Mesenchymal stem cell (in vitro differentiated cells and primary cell): ENCODE data around the gene MYL4.

ENCODE experiments used
- DNase-seq: peaks from one replicate; pipeline ENCODE4 v3.0.0-alpha.2; 2013
- H2AFZ ChIP-seq: one replicate; pipeline ENCODE4 v1.6.1; 2013; ENCODE audit warnings: low read depth, mild to moderate bottlenecking, control low read depth, inconsistent platforms, low read length, moderate library complexity
- H2AK5ac ChIP-seq: 2 replicates; pipeline ENCODE4 v1.6.1; 2013; ENCODE audit warnings: low read length, moderate library complexity, mild to moderate bottlenecking, inconsistent platforms; ENCODE audit not compliant: severe bottlenecking
- H2BK120ac ChIP-seq: one replicate; pipeline ENCODE4 v1.6.1; 2013; ENCODE audit warnings: low read depth, mild to moderate bottlenecking, inconsistent platforms, low read length, moderate library complexity
- H2BK12ac ChIP-seq, 2 experiments: one replicate each; pipeline ENCODE4 v1.6.1; 2013; ENCODE audit warnings: inconsistent platforms in 2 of 2, low read length in 2 of 2, mild to moderate bottlenecking in 2 of 2, moderate library complexity in 2 of 2, control low read depth in 1 of 2
- H2BK15ac ChIP-seq: one replicate; pipeline ENCODE4 v1.6.1; 2013; ENCODE audit warnings: mild to moderate bottlenecking, low read depth, inconsistent platforms; ENCODE audit not compliant: poor library complexity, severe bottlenecking
- H2BK5ac ChIP-seq: 2 replicates; pipeline ENCODE4 v1.6.1; 2013; ENCODE audit warnings: low read depth, mild to moderate bottlenecking, low read length, control low read depth, inconsistent platforms; ENCODE audit not compliant: poor library complexity, severe bottlenecking
- H3K14ac ChIP-seq, 2 experiments: one replicate each; pipeline ENCODE4 v1.6.1; 2013; ENCODE audit warnings: inconsistent platforms in 2 of 2, low read length in 2 of 2, control low read depth in 1 of 2, mild to moderate bottlenecking in 1 of 2, moderate library complexity in 1 of 2
- H3K18ac ChIP-seq, 2 experiments: one replicate each; pipeline ENCODE4 v1.6.1; 2013; ENCODE audit warnings: inconsistent platforms in 2 of 2, low read length in 2 of 2, control low read depth in 1 of 2, low read depth in 1 of 2, mild to moderate bottlenecking in 1 of 2
- H3K23ac ChIP-seq, 2 experiments: one replicate each; pipeline ENCODE4 v1.6.1; 2013; ENCODE audit warnings: inconsistent platforms in 2 of 2, low read length in 2 of 2, mild to moderate bottlenecking in 2 of 2, moderate library complexity in 2 of 2, control low read depth in 1 of 2
- H3K27ac ChIP-seq: 2 replicates; pipeline ENCODE4 v1.5.1; 2013; ENCODE audit warnings: mild to moderate bottlenecking, moderate library complexity, low read length, control low read depth, inconsistent platforms; ENCODE audit not compliant: poor library complexity, severe bottlenecking
- H3K27me3 ChIP-seq, 2 experiments: 2 replicates each; pipeline versions ENCODE4 v1.6.1 to v1.7.0; 2013; ENCODE audit warnings: low read length in 2 of 2, mild to moderate bottlenecking in 2 of 2, moderate library complexity in 2 of 2, control low read depth in 1 of 2, inconsistent platforms in 1 of 2; ENCODE audit not compliant: control insufficient read depth in 1 of 2, insufficient read depth in 1 of 2
- H3K36me3 ChIP-seq, 2 experiments: 2 replicates each; pipeline versions ENCODE4 v1.6.1 to v1.7.0; 2013; ENCODE audit warnings: low read length in 2 of 2, control low read depth in 1 of 2, inconsistent platforms in 1 of 2, low read depth in 1 of 2, mild to moderate bottlenecking in 1 of 2; ENCODE audit not compliant: insufficient read depth in 2 of 2, control insufficient read depth in 1 of 2
- H3K4ac ChIP-seq, 2 experiments: one replicate each; pipeline ENCODE4 v1.6.1; 2013; ENCODE audit warnings: inconsistent platforms in 2 of 2, low read length in 2 of 2, mild to moderate bottlenecking in 2 of 2, moderate library complexity in 2 of 2, control low read depth in 1 of 2, low read depth in 1 of 2
- H3K4me1 ChIP-seq: 2 replicates; pipeline ENCODE4 v1.6.1; 2013; ENCODE audit warnings: low read depth, low read length, control low read depth; ENCODE audit not compliant: control insufficient read depth, insufficient read depth
- H3K4me2 ChIP-seq: 2 replicates; pipeline ENCODE4 v1.6.1; 2013; ENCODE audit warnings: low read length, mild to moderate bottlenecking, inconsistent platforms; ENCODE audit not compliant: poor library complexity, severe bottlenecking
- H3K4me3 ChIP-seq, 2 experiments: 2 replicates each; pipeline versions ENCODE4 v1.5.1 to v1.7.0; 2013; ENCODE audit warnings: low read length in 2 of 2, mild to moderate bottlenecking in 2 of 2, control low read depth in 1 of 2, low read depth in 1 of 2; ENCODE audit not compliant: insufficient read depth in 1 of 2
- H3K79me1 ChIP-seq: replicated peaks from 2 replicates; pipeline ENCODE4 v1.6.1; 2013; ENCODE audit warnings: mild to moderate bottlenecking, control low read depth, low read length, inconsistent platforms; ENCODE audit not compliant: poor library complexity, severe bottlenecking
- H3K9ac ChIP-seq: 2 replicates; pipeline ENCODE4 v1.7.0; 2013; ENCODE audit warnings: mild to moderate bottlenecking, low read length, moderate library complexity
- H3K9me3 ChIP-seq: 2 replicates; pipeline ENCODE4 v1.7.0; 2013; ENCODE audit warnings: mild to moderate bottlenecking, low read length; ENCODE audit not compliant: control insufficient read depth
- H4K8ac ChIP-seq: one replicate; pipeline ENCODE4 v1.6.1; 2013; ENCODE audit warnings: inconsistent platforms, mild to moderate bottlenecking, low read length, moderate library complexity
- H4K91ac ChIP-seq: one replicate; pipeline ENCODE4 v1.6.1; 2013; ENCODE audit warnings: mild to moderate bottlenecking, low read length, inconsistent platforms
- WGBS: methylation state at CpG from one replicate; pipeline ENCODE4 v1.1.7; 2013; ENCODE audit warnings: mixed read lengths; 5-methylcytosine and 5-hydroxymethylcytosine counted together

The MYL4 gene

GRCh38 chr17:47244697-47245096 lies 35.5 kb downstream of the MYL4 start:
- Histone ChIP-seq H3K9ac (peak overlapping the region; percentile 1), H3K36me3 (no peaks in the 10 kb centered on the region), H3K27me3 (no peaks in the 10 kb centered on the region), H3K9me3 (no peaks in the 10 kb centered on the region), H2BK12ac (peak overlapping the region; percentile 1 to 87), H3K4me1 (peaks cover 6% of the 10 kb centered on the region), H3K14ac (no peak overlapping the region), H2BK120ac (no peak overlapping the region), H2BK15ac (no peak overlapping the region), H3K23ac (no peak overlapping the region), H3K18ac (no peak overlapping the region), H4K8ac (no peak overlapping the region), H4K91ac (no peak overlapping the region), H2AFZ (no peak overlapping the region), H3K4ac (no peak overlapping the region), H3K4me3 (no peak overlapping the region), H2AK5ac (no peak overlapping the region), H3K27ac (no peak overlapping the region), H2BK5ac (no peak overlapping the region), H3K79me1 (no peaks in the 10 kb centered on the region), H3K4me2 (no peak overlapping the region)
- WGBS: 94% methylated on average over 2 of the region's 2 CpGs
- no peak for DNase-seq

- Histone ChIP-seq H2BK15ac (no peak overlapping the region), H3K18ac (no peak overlapping the region), H3K23ac (no peak overlapping the region), H3K4me3 (no peak overlapping the region), H3K4me2 (no peak overlapping the region), H3K14ac (no peak overlapping the region), H4K91ac (no peak overlapping the region), H3K27me3 (no peaks in the 10 kb centered on the region), H3K9ac (no peak overlapping the region), H2AK5ac (peak overlapping the region; percentile 13), H4K8ac (no peak overlapping the region), H3K36me3 (no peaks in the 10 kb centered on the region), H3K27ac (no peak overlapping the region), H3K9me3 (no peaks in the 10 kb centered on the region), H3K4ac (no peak overlapping the region), H2AFZ (no peak overlapping the region), H2BK12ac (no peak overlapping the region), H2BK120ac (no peak overlapping the region), H2BK5ac (no peak overlapping the region), H3K4me1 (no peaks in the 10 kb centered on the region), H3K79me1 (no peaks in the 10 kb centered on the region)
- WGBS: 100% methylated on average over 1 of the region's 2 CpGs
- DNase-seq: no peak
These were observed 37.0 kb downstream of the MYL4 start for GRCh38 chr17:47246120-47246519.

GRCh38 chr17:47250855-47251254 lies 41.7 kb downstream of the MYL4 start:
- WGBS: 100% methylated on average over 2 of the region's 2 CpGs
- Histone ChIP-seq H3K36me3 (no peaks in the 10 kb centered on the region), H3K4ac (no peak overlapping the region), H3K9ac (no peak overlapping the region), H2AFZ (no peak overlapping the region), H3K14ac (no peak overlapping the region), H2BK15ac (no peak overlapping the region), H3K27ac (no peak overlapping the region), H2BK120ac (no peak overlapping the region), H4K8ac (no peak overlapping the region), H3K79me1 (no peaks in the 10 kb centered on the region), H3K4me1 (peaks cover 9% of the 10 kb centered on the region), H3K18ac (no peak overlapping the region), H3K4me2 (no peak overlapping the region), H4K91ac (no peak overlapping the region), H3K9me3 (no peaks in the 10 kb centered on the region), H2BK12ac (no peak overlapping the region), H3K23ac (no peak overlapping the region), H2BK5ac (no peak overlapping the region), H2AK5ac (no peak overlapping the region), H3K27me3 (no peaks in the 10 kb centered on the region), H3K4me3 (no peak overlapping the region)
- DNase-seq: no peak

- Histone ChIP-seq H4K91ac (no peak overlapping the region), H2BK12ac (no peak overlapping the region), H3K4me1 (peaks cover 11% of the 10 kb centered on the region), H2AK5ac (no peak overlapping the region), H4K8ac (no peak overlapping the region), H3K18ac (no peak overlapping the region), H3K9me3 (no peaks in the 10 kb centered on the region), H2BK5ac (peak overlapping the region; percentile 12), H3K23ac (no peak overlapping the region), H3K14ac (no peak overlapping the region), H3K27me3 (no peaks in the 10 kb centered on the region), H3K9ac (no peak overlapping the region), H3K27ac (no peak overlapping the region), H3K36me3 (peaks cover 0 to 4% of the 10 kb centered on the region in 2 experiments), H3K4ac (no peak overlapping the region), H3K4me2 (no peak overlapping the region), H2BK120ac (no peak overlapping the region), H3K79me1 (no peaks in the 10 kb centered on the region), H2BK15ac (no peak overlapping the region), H3K4me3 (no peak overlapping the region), H2AFZ (no peak overlapping the region)
- WGBS: 100% methylated on average over 1 of the region's 1 CpG
- DNase-seq: no peak
These were observed 42.3 kb downstream of the MYL4 start for GRCh38 chr17:47251421-47251940.
